Measurements from ENCODE around the gene GALNTL6.

DNA sequence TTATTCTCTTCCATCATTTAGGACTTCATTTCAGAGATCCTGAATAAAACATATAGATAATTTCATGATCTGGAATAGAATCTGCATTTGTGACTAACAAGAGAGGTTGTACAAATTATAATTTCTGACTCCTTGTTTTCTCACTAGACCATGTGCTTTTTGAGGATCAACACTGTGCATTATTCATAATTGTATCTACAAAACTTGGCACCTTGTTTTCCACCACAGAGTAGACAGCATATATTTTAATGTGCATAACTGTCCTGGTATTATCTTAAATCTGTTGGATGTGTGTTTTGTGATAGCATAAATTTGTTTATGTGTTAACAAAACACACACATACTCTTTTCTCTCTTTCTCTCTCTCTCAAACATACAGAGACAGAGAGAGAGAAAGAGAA, 840.5 kb downstream of the GALNTL6 start:
- TF ChIP-seq, protein P1, sequence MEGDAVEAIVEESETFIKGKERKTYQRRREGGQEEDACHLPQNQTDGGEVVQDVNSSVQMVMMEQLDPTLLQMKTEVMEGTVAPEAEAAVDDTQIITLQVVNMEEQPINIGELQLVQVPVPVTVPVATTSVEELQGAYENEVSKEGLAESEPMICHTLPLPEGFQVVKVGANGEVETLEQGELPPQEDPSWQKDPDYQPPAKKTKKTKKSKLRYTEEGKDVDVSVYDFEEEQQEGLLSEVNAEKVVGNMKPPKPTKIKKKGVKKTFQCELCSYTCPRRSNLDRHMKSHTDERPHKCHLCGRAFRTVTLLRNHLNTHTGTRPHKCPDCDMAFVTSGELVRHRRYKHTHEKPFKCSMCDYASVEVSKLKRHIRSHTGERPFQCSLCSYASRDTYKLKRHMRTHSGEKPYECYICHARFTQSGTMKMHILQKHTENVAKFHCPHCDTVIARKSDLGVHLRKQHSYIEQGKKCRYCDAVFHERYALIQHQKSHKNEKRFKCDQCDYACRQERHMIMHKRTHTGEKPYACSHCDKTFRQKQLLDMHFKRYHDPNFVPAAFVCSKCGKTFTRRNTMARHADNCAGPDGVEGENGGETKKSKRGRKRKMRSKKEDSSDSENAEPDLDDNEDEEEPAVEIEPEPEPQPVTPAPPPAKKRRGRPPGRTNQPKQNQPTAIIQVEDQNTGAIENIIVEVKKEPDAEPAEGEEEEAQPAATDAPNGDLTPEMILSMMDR (IDR thresholded peaks at IDR 0.05; ENCODE audit: insufficient read depth, low read depth, low read length), result no peak
- no peak for TF ChIP-seq EZH2 (IDR thresholded peaks at IDR 0.05; ENCODE audit: insufficient read depth, low read length)
